Common myeloid progenitor, CD34-positive (primary cell): Measurements from ENCODE around the gene MICAL3.

ENCODE experiments used
- CTCF ChIA-PET: fragments of 350-600 bp; sonication (Branson Sonifier 250); formaldehyde crosslinking; loops from one replicate; lab custom pipeline; 2021; ENCODE audit warnings: antibody characterized with exemption; lab: Charles Lee
- POLR2A ChIA-PET: fragments of 350-600 bp; sonication (Branson Sonifier 250); formaldehyde crosslinking; loops from one replicate; lab custom pipeline; 2021; ENCODE audit warnings: antibody characterized with exemption; lab: Charles Lee
- DNase-seq, 3 donors: peaks; one replicate each; pipeline versions ENCODE4 v3.0.0 to v3.0.0-alpha.2; 2013
- H3K27ac ChIP-seq, 2 experiments: 1 replicate in 1 of 2; 2 replicates in 1 of 2; pipeline ENCODE4 v1.7.0; 2013; ENCODE audit warnings: inconsistent platforms in 2 of 2, low read length in 2 of 2, mild to moderate bottlenecking in 2 of 2, low read depth in 1 of 2, moderate library complexity in 1 of 2; ENCODE audit not compliant: severe bottlenecking in 2 of 2, insufficient read depth in 1 of 2, poor library complexity in 1 of 2
- H3K27me3 ChIP-seq, 5 experiments: replicated peaks in 2 of 5; 1 replicate in 3 of 5; 2 replicates in 2 of 5; pipeline versions ENCODE4 v1.6.1 to v1.7.0; 2013; ENCODE audit warnings: low read length in 4 of 5, mild to moderate bottlenecking in 2 of 5, moderate library complexity in 2 of 5, inconsistent platforms in 1 of 5; ENCODE audit not compliant: insufficient read depth in 5 of 5, control insufficient read depth in 4 of 5
- H3K36me3 ChIP-seq, 4 experiments: 1 replicate in 2 of 4; 2 replicates in 2 of 4; pipeline versions ENCODE4 v1.6.1 to v1.7.0; 2013; ENCODE audit warnings: low read length in 3 of 4, control low read depth in 1 of 4, mild to moderate bottlenecking in 1 of 4; ENCODE audit not compliant: control insufficient read depth in 4 of 4, insufficient read depth in 4 of 4
- H3K4me1 ChIP-seq, 4 experiments: 1 replicate in 3 of 4; 2 replicates in 1 of 4; pipeline versions ENCODE4 v1.6.1 to v1.7.1; 2013; ENCODE audit warnings: low read length in 3 of 4, mild to moderate bottlenecking in 3 of 4, control low read depth in 1 of 4, inconsistent platforms in 1 of 4, moderate library complexity in 1 of 4; ENCODE audit not compliant: control insufficient read depth in 4 of 4, insufficient read depth in 4 of 4; ENCODE audit errors: control extremely low read depth in 1 of 4
- H3K4me3 ChIP-seq, 7 experiments: 1 replicate in 4 of 7; 2 replicates in 3 of 7; pipeline versions ENCODE4 v1.5.1 to v1.7.0; 2013; ENCODE audit warnings: mild to moderate bottlenecking in 7 of 7, low read length in 6 of 7, moderate library complexity in 6 of 7, inconsistent platforms in 2 of 7, low read depth in 2 of 7, control low read depth in 1 of 7; ENCODE audit not compliant: insufficient read depth in 4 of 7, control insufficient read depth in 1 of 7; ENCODE audit errors: extremely low read depth in 1 of 7
- H3K9me3 ChIP-seq, 5 experiments: 1 replicate in 4 of 5; 2 replicates in 1 of 5; pipeline versions ENCODE4 v1.6.1 to v1.7.1; 2013; ENCODE audit warnings: low read length in 4 of 5, mild to moderate bottlenecking in 2 of 5, inconsistent platforms in 1 of 5, low read depth in 1 of 5, moderate library complexity in 1 of 5; ENCODE audit not compliant: control insufficient read depth in 4 of 5, insufficient read depth in 2 of 5; ENCODE audit errors: control extremely low read depth in 1 of 5
- WGBS: methylation state at CpG from one replicate; pipeline ENCODE4 v1.1.5; 2013; ENCODE audit not compliant: insufficient coverage; 5-methylcytosine and 5-hydroxymethylcytosine counted together

The MICAL3 gene

GRCh38 chr22:17944256-17944655, 80.1 kb downstream of the MICAL3 start:
- H3K4me3 ChIP-seq = no peak overlapping the region
- POLR2A ChIA-PET = no interaction called here
- CTCF ChIA-PET = no interaction called here
- DNase-seq = no peak
- WGBS = over 99% methylated on average over 9 of the region's 9 CpGs
- no peaks in the 10 kb centered on the region for H3K27me3 ChIP-seq
- no peaks in the 10 kb centered on the region for H3K36me3 ChIP-seq
- no peaks in the 10 kb centered on the region for H3K9me3 ChIP-seq
- no peak overlapping the region for H3K27ac ChIP-seq
- H3K4me1 ChIP-seq = peaks cover 0 to 4% (median 0%) of the 10 kb centered on the region in 4 experiments

DNA sequence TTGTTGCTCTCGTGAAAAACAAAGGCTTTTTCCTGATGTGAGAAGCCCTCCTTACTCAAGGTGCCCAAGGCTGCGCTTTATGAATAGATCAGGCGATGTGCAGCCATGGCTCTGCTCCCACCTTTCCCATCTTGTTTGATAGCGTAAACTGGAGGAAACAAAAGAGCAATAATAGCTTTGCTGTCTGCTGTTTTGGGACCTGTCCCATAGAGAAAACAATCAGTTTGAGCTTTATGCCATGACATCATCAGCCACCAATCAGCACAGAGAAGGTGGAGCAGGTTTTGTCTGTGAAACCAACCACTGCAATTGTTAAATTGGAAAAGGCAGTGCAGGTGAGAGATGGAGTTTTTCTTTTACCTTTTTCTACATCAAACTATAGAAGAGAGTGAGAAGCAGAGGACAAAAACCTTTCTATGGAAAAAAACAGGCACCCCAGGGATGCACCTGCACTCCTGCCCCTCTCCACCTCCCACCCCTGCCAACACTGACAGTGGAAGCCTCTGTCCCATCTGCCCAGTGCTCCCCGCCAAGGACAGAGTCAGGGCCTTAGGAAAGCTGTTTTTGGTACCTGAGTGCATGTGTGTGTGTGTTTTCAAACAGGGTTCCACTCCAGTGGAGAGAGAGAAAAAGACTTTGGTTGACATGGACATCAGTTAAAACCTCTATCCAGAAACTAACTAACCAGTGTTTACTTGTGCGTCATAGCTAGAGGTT, 80.7 kb downstream of the MICAL3 start:
- no peak overlapping the region for H3K4me3 ChIP-seq
- no peaks in the 10 kb centered on the region for H3K36me3 ChIP-seq
- peaks cover 0 to 4% (median 0%) of the 10 kb centered on the region in 4 experiments for H3K4me1 ChIP-seq
- no peaks in the 10 kb centered on the region for H3K9me3 ChIP-seq
- ChIA-PET CTCF (interaction anchor here (2.3 kb wide), 1 partner anchor 17 kb away, joined by 7 read pairs; no protein-coding TSS in a partner anchor), POLR2A (no interaction called here)
- no peak overlapping the region for H3K27ac ChIP-seq
- no peak for DNase-seq
- 100% methylated on average over 3 of the region's 6 CpGs for WGBS
- no peaks in the 10 kb centered on the region for H3K27me3 ChIP-seq

- ChIA-PET POLR2A (no interaction called here), CTCF (interaction anchor here (2.3 kb wide), 1 partner anchor 18 kb away, joined by 7 read pairs; no protein-coding TSS in a partner anchor)
- Histone ChIP-seq H3K9me3 (no peaks in the 10 kb centered on the region), H3K4me3 (no peak overlapping the region), H3K36me3 (no peaks in the 10 kb centered on the region), H3K4me1 (peaks cover 0 to 4% (median 0%) of the 10 kb centered on the region in 4 experiments), H3K27ac (no peak overlapping the region), H3K27me3 (no peaks in the 10 kb centered on the region)
- no peak for DNase-seq
- 96% methylated on average over 5 of the region's 8 CpGs for WGBS
Observed at GRCh38 chr22:17942721-17943120, 81.6 kb downstream of the MICAL3 start.

- Histone ChIP-seq H3K4me3 (no peak overlapping the region), H3K36me3 (peaks cover 0 to 2% (median 0%) of the 10 kb centered on the region in 4 experiments), H3K27ac (no peak overlapping the region), H3K9me3 (no peaks in the 10 kb centered on the region), H3K27me3 (no peaks in the 10 kb centered on the region), H3K4me1 (peaks cover 0 to 4% (median 0%) of the 10 kb centered on the region in 4 experiments)
- POLR2A ChIA-PET = no interaction called here
- no peak for DNase-seq
- CTCF ChIA-PET = interaction anchor here (2.3 kb wide), 1 partner anchor 19 kb away, joined by 7 read pairs; no protein-coding TSS in a partner anchor
- 94% methylated on average over 14 of the region's 18 CpGs for WGBS
Observed at GRCh38 chr22:17941471-17942406, 82.6 kb downstream of the MICAL3 start.

GRCh38 chr22:17939579-17939978, 84.8 kb downstream of the MICAL3 start:
- WGBS = no CpG with 5 or more reads among the region's 4 CpGs
- Histone ChIP-seq H3K36me3 (peaks cover 0 to 3% (median 0%) of the 10 kb centered on the region in 4 experiments), H3K27ac (no peak overlapping the region), H3K9me3 (no peaks in the 10 kb centered on the region), H3K4me3 (no peak overlapping the region), H3K4me1 (no peaks in the 10 kb centered on the region), H3K27me3 (no peaks in the 10 kb centered on the region)
- ChIA-PET POLR2A (no interaction called here), CTCF (no interaction called here)
- no peak for DNase-seq

GRCh38 chr22:17939011-17939410, 85.3 kb downstream of the MICAL3 start:
- no peak overlapping the region for H3K27ac ChIP-seq
- no peaks in the 10 kb centered on the region for H3K27me3 ChIP-seq
- no peaks in the 10 kb centered on the region for H3K9me3 ChIP-seq
- no peaks in the 10 kb centered on the region for H3K4me1 ChIP-seq
- H3K36me3 ChIP-seq = peaks cover 0 to 3% (median 0%) of the 10 kb centered on the region in 4 experiments
- H3K4me3 ChIP-seq = no peak overlapping the region
- POLR2A ChIA-PET = no interaction called here
- WGBS = 100% methylated on average over 2 of the region's 3 CpGs
- no peak for DNase-seq
- CTCF ChIA-PET = no interaction called here
